Activated effector memory CD4-positive, alpha-beta T cell treated with anti-CD3 and anti-CD28 coated beads, Interleukin-2, amount 50 U/mL, for 16 hours (primary cell): ENCODE results near the gene CYTH4.

ENCODE experiments used
- DNase-seq: peaks from one replicate; pipeline ENCODE4 v3.0.0-alpha.2; 2020

Gene CYTH4

GRCh38 chr22:37292641-37293040 lies 10.3 kb downstream of the CYTH4 start:
- no peak for DNase-seq

DNA sequence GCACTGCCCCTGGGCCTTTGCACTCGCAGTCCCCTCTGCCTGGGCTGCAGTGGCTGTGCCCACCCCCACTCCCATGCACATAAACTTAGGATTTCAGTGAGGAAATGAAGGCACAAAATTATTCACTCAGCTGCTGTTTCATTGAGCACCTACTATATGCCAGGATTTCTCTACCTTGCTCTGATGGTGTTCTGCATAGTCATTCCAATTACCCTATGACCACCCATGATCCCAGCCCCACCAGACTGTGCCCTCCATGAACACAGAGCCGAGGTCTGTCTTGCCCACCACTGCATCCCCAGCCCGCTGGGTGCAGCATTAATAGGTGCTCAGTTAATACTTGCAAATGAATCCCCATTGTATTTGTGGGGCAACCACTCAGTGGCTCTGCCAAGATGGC lies 10.9 kb downstream of the CYTH4 start:
- no peak for DNase-seq

DNA sequence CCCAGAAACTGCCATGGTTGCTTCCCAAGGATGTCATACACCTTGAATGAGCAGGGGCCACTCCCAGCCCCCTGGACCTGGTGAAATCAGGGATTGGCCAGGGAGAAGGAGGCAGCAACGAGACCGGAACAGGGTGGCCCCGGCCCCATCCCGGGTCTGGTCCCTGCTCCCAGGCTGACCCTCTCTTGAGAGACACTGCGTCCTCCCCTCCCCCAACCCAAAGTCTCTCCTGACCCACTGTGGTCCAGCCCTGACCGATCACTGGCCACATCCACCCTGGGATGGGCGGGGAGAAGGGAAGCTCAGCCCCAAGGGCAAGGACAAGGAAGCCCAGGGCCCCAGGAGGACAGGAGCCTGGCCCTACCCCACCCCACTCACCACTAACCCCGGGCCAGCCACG lies 12.4 kb downstream of the CYTH4 start:
- no peak for DNase-seq

DNA sequence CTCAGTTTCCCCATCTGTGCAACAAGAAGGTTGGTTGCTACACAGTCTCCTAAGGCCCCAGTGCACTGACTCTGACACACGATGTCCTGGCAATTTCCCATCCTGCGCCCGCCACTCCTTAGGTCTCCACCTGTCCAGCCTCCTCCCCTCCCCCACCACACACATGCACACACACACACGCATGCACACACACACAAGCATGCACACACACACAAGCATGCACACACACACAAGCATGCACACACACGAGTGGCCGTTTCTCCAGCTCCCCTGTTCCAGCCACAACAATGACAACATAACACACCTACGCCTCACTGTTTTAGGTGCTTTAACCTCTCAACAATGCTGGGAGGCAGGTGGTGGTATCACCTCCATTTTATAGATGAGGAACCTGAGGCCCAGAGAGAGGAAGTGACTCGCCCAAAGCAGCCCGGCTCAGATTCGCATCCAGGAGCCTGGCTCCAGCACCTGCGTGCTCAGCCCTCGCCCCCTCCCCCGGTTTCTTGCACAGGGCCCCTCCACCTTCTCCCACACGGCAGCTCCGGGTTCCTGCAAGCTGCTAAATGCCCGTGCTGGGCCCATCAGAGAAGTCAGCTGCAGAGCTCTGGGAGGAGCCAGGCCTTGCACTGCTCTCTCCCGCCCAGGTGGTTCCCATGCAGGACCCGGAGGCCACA lies 13.0 kb downstream of the CYTH4 start:
- DNase-seq: no peak

DNA sequence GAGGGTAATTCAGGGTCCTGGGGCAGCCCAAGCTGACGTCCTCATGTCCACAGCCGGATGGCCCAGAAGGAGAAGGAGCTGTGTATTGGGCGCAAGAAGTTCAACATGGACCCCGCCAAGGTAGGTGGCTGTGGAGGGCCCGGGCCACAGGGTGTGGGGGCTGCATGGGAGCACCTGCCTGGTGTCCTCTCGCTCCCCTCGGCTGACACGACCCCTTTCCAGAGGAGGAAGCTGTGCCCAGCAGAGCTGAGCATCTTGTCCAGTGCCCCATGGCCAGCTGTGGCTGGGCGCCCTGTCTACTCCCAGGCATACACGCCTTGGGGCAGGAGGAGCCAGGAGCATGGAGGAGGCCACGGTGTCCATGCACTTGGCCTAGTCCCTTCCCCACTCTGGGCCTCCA lies 13.6 kb downstream of the CYTH4 start:
- DNase-seq: no peak

DNA sequence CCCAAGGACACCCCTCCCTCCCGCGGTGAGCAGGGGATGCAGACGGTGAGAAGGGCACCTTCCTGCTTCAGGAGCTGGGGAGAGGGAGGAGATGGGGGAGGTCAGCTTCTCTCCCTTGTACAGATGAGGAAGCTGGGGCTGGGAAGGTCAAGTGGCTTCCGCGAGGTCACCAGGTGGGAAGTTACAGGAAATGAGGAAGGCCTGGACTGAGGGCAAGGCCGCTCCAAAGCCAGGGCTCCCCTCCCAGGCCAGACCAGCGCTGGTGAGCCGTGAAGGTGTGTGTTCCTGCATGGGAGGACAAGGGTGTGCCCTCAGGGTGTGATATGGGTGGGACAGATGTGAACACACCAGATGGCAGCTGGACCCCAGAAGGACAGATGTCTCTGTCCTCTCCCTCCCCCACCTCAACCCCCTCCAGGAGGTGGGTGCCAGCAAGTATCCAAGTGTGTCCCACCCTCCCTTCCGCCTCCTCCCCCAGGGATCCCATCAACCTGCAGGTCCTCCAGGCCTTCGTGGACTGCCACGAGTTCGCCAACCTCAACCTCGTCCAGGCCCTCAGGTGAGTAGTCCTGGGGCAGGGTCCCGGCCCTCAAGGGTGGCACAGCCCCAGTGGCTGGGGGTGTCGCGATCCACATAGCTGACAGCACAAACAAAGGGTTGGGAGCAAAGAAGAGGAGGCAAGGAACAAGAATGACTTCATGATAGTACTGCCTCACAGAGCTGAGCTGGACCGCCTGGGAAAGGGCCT lies 16.6 kb downstream of the CYTH4 start:
- DNase-seq: no peak

DNA sequence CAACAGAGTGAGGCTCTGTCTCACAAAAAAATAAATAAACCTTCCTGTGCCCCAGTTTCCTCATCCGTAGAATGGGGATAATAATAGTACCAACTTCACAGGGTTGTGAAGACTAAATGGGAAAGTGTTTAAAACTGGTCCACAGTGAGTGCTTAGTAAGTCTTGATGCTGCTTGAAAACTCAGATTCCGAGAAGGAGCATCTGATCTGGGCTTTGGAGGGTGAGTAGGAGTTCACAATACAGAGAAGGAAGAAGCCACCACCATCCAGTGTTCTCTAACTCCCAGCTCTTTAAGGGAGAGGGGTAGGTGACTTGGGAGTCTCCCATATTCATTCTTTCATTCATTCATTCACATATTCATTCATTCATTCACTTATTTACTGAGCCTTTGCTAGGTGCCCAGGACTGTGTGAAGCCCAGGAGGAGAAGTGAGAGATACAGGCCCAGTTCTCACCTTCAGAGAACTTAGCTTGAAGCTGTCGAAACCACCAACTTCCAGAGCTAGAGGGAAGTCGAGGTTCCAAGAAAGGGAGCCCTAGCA lies 17.7 kb downstream of the CYTH4 start:
- DNase-seq: no peak

DNA sequence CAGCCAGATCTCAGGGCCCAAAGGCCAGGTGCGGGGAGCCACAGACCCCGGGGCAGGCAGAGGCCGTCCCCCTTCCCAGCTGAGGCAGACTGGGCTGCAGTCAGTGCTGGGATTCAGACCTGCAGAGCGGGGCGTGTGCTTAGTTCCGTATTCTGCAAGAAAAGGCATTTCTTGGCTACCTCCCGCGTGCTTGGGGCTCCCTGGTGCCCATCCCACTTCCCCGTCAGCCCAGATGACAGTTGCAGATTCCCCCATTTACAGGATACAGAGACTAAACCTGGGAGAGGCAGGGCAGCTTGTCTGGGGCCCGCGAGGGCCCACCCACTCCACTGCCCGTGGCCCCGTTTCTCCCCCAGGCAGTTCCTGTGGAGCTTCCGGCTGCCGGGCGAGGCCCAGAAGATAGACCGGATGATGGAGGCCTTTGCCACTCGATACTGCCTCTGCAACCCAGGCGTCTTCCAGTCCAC lies 18.3 kb downstream of the CYTH4 start:
- peak; percentile 83 for DNase-seq

GRCh38 chr22:37301144-37301830 lies 19.0 kb downstream of the CYTH4 start:
- no peak for DNase-seq

DNA sequence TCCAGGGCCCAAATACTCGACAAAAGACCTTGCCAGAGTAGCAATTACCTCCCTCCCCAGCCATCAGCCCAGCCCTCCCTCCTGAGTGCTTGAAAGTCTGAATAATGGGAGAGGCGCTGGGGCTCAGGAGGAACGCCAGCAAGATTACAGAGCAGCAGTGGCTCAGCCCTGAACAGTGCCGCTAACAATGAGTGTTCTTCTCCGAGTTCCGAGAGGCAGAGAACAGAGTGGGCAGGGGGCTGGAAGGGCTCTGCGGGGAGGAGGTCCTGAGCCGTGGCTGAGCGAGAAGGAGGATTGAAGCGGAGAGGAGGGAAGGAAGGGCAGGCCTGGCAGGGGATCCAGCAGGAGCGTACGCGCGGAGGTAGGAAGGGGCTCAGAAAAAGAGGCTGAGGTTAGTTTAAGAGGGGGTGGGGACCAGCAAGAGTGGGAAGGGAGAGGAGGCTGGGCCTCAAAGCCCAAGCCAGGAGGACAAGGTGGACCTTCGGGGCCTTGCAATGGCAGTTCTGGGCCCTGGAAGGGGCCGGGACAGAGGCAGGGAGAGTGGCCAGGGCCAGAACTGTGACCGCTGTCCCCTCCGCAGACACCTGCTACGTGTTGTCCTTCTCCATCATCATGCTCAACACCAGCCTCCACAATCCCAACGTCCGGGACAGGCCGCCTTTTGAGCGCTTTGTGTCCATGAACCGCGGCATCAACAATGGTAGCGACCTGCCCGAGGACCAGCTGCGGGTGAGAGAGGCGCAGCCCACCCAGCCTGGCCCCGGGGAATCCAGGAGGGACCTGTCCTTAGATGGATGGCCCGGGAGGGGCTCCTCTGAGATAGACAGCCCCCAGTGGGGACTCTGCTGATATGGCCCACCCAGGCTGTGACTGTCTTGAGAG lies 20.6 kb downstream of the CYTH4 start:
- DNase-seq: no peak

DNA sequence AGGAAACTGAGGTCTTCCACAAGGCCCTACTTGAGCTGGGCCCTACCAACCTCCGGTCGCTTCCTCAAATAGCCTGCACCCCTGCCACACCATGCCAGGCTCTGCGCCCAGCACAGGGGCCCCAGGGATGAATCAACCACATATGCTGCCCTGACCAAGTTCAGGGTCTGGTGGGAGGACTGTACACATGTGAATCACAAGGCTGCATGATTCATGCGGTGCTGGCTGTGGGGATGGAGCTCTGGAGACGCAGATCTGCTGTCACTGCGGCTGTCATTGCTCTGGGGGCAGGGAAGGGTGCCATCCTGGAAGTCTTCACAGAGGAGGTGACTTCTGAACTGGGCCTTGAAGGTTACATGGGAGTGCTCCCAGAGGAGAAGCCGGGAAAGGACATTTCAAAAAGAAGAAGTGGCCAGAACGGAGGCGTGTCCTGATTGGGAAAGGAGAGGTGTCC lies 21.5 kb downstream of the CYTH4 start:
- peak; percentile 87 for DNase-seq

- no peak for DNase-seq
Observed at GRCh38 chr22:37304595-37305343, 22.5 kb downstream of the CYTH4 start.

DNA sequence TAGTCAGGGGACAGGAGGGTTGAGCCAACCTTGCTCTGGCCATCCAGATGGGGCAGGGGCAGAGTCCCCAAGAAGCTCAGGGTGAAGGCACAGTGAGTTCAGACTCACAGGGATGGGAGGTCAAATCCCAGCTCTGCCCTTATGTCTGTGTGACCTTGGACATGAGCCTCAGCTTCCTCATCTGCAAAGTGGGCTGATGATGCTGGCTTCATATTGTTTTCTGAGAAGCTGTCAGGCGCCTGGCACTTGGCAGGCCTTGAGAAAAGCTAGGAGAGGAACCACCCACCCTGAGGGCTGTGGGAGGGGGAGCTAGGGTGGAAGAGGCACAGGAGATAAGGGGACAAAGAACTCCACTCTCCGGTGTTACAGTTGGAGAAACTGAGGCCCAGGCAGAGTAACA lies 23.6 kb downstream of the CYTH4 start:
- DNase-seq: no peak

- no peak for DNase-seq
Observed at GRCh38 chr22:37306494-37306829, 24.2 kb downstream of the CYTH4 start.

DNA sequence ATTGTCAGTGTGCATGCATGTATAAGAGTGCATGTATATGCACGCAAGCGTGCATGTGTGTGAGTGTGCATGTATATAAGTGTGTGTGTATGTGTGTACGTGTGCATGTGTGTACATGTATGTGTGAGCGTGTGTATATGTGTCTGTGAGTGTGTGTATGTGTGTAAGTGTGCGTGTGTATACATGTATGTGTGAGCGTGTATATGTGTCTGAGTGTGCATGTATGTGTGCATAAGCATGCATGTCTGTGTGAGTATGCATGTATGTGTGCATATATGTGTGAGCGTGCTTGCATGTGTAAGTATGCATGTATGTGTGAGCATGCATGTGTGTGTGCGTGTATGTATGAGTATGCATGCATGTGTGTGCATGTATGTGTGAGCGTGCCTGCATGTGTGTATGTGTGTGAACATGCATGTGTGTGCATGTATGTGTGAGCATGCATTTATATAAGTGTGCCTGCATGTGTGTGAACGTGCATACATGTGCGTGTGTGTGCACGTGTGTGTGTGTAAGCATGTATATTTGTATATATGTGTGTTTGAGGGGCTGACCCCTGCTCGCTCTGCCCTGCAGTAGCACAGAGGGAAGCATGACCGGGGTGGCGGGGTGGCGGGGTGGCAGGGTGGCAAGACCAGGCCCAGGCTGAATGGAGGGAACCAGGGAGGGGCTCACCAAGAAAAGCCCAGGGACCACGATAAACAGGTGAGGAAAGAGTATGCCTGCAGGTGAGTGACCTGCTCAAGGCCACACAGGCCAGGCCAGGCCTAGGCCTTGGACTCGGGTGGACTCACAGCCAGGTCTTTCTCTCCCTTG lies 26.3 kb downstream of the CYTH4 start:
- DNase-seq: no peak

DNA sequence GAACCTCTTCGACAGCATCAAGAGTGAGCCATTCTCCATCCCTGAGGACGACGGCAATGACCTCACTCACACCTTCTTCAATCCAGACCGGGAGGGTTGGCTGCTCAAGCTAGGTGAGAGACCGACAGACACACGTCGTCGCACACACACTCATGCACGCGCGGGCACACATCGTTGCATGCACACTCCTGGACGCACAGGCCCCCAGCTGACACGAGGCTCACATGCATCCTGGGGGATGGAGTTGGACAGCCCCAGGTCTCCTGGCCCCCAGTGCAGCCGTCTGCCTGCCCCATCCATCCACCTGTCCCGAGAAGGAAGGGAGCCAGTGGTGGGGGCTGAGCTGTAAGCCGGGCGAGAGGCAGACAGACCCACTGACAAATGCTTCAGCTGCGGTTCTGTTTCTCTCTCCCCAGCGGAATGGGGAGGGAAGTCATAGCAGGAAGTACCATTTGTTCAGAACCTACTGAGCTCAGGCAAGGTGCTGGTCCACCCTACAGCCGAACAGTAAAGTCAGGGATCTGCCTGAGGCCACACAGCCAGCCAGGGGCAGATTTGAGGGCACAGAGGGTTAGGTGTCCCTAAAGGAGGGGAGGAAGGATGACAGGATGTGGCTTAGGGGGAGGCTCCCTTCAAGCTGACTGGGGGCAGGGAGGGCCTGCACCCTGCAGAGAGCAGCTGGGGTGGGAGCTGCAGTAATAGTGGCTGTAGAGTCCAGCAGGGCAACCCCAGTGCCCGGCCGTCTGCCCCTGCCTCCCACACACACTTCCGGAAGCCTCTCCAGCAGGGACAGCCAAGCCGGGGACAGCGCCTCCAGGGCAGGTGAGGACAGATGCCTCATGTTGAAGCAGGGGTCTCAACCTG lies 27.1 kb downstream of the CYTH4 start:
- peak; percentile 77 for DNase-seq

DNA sequence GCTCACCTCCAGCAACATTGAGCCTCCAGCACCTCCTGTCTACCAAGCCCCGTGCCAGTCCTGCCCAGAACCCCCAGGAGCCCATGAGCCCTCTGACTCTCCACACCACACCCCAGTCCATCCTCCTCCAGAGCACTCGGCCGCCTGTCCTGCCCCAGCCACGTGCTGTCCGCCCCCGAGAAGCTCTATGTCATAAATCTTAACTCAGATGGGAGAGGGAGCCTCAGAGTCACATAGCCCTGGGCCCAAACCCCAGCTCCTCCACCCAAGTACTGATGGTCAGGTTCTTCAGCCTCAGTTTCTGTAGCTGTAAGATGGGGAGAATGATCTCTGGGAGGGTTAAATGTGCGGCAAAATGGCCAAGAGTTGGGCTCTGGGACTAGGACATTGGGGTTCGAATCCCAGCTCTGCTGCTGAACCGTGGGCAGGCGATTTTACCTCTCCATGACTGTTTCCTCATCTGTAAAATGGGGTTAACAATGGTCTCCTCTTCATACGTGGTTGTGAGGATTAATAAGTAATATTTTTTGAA lies 27.8 kb downstream of the CYTH4 start:
- DNase-seq: no peak

GRCh38 chr22:37310815-37311595 lies 28.7 kb downstream of the CYTH4 start:
- no peak for DNase-seq

DNA sequence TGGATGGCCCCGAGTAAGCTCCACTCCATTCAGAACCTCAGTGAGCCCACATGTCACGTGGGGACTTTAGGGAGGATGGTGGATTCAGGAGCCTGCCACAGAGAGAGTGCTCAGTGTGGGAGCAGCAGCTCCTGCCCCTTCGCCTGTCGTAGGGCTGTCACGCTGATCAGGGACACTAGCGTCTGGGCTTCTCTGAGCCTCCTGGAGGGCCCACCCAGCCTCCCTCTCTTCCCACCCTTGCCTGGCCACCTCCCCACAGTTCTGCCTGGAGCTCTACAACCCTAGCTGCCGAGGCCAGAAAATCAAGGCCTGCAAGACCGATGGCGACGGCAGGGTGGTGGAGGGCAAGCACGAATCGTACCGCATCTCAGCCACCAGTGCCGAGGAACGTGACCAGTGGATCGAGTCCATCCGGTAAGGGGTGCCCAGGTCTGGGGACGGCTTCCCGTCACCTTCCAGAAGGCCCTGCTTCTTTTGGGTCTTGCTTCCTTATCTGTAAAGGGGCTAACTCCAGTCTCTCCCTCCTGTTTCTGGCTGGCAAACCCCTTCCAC lies 29.5 kb downstream of the CYTH4 start:
- DNase-seq: no peak
